SK-N-SH (cell line): ENCODE measurements around the gene ACO1. TPM values are rescaled to one million over a fixed set of nuclear protein-coding genes. Genes with fewer than 3 reads are reported as not detected.

Experiments
- CTCF ChIA-PET: fragments of 300-600, 350-600 bp; formaldehyde crosslinking; extraction: SDS; loops from one replicate; lab custom pipeline; 2021; lab: Yijun Ruan, JAX
- POLR2A ChIA-PET: fragments of 350-600 bp; sonication (Branson Sonifier 250); formaldehyde crosslinking; extraction: SDS; loops from one replicate; lab custom pipeline; 2020; ENCODE audit warnings: antibody characterized with exemption, inconsistent platforms; lab: Yijun Ruan, JAX
- DNase-seq: peaks from one replicate; pipeline ENCODE4 v3.0.0; 2012
- H2AFZ ChIP-seq: fragments of 200-600 bp; sonication (generic); 2 replicates; pipeline ENCODE4 v1.8.1; 2016; ENCODE audit warnings: antibody characterized with exemption, mild to moderate bottlenecking, low read depth
- H3F3A ChIP-seq: fragments of 200-600 bp; sonication (generic); replicated peaks from 2 replicates; pipeline ENCODE3; 2016; ENCODE audit warnings: antibody characterized with exemption, mild to moderate bottlenecking; ENCODE audit not compliant: insufficient read depth
- H3K27ac ChIP-seq, 2 experiments: fragments of 200-500 bp in 1 of 2; fragments of 200-600 bp in 1 of 2; sonication (Bioruptor generic) in 1 of 2; sonication (generic), shearing (Covaris generic) in 1 of 2; 2 replicates each; pipeline versions ENCODE4 v1.5.1 to v1.6.1; 2014 to 2016; ENCODE audit warnings: low read depth in 2 of 2, inconsistent platforms in 1 of 2, low read length in 1 of 2, mild to moderate bottlenecking in 1 of 2, mixed read lengths in 1 of 2
- H3K27me3 ChIP-seq: fragments of 200-600 bp; sonication (generic), shearing (Covaris generic); 2 replicates; pipeline ENCODE4 v1.6.1; 2016; ENCODE audit warnings: mixed run types; ENCODE audit not compliant: insufficient read depth
- H3K36me3 ChIP-seq, 2 experiments: fragments of 200-500 bp in 1 of 2; fragments of 200-600 bp in 1 of 2; sonication (Bioruptor generic) in 1 of 2; sonication (generic) in 1 of 2; replicated peaks in 1 of 2; 2 replicates each; pipeline versions ENCODE3 to v1.5.1; 2014 to 2016; ENCODE audit warnings: low read length in 1 of 2, mild to moderate bottlenecking in 1 of 2; ENCODE audit not compliant: insufficient read depth in 2 of 2, control insufficient read depth in 1 of 2
- H3K4me1 ChIP-seq, 2 experiments: fragments of 200-500 bp in 1 of 2; fragments of 200-600 bp in 1 of 2; sonication (Bioruptor generic) in 1 of 2; sonication (generic), shearing (Covaris generic) in 1 of 2; 2 replicates each; pipeline versions ENCODE4 v1.5.1 to v1.6.1; 2014 to 2016; ENCODE audit warnings: low read depth in 1 of 2, low read length in 1 of 2, mixed run types in 1 of 2; ENCODE audit not compliant: insufficient read depth in 2 of 2, control insufficient read depth in 1 of 2
- H3K4me2 ChIP-seq: fragments of 200-600 bp; sonication (generic), shearing (Covaris generic); 2 replicates; pipeline ENCODE4 v1.6.1; 2017; ENCODE audit warnings: mixed run types
- H3K4me3 ChIP-seq, 2 experiments: fragments of 200-500 bp in 1 of 2; fragments of 200-600 bp in 1 of 2; sonication (Bioruptor generic) in 1 of 2; sonication (generic), shearing (Covaris generic) in 1 of 2; 2 replicates each; pipeline versions ENCODE4 v1.5.1 to v1.8.1; 2014 to 2016; ENCODE audit warnings: low read depth in 2 of 2, inconsistent platforms in 1 of 2, low read length in 1 of 2, mild to moderate bottlenecking in 1 of 2, mixed read lengths in 1 of 2, moderate library complexity in 1 of 2
- H3K79me2 ChIP-seq: fragments of 200-600 bp; sonication (generic); 2 replicates; pipeline ENCODE4 v1.8.1; 2017; ENCODE audit warnings: mild to moderate bottlenecking; ENCODE audit not compliant: insufficient read depth
- H3K9ac ChIP-seq: fragments of 200-600 bp; sonication (generic); 2 replicates; pipeline ENCODE4 v1.6.1; 2017; ENCODE audit warnings: mixed run types
- H3K9me2 ChIP-seq: fragments of 200-600 bp; sonication (generic); 2 replicates; pipeline ENCODE4 v1.6.1; 2017; ENCODE audit warnings: mixed run types
- H3K9me3 ChIP-seq: fragments of 200-600 bp; sonication (generic); 2 replicates; pipeline ENCODE4 v1.6.1; 2017; ENCODE audit warnings: mixed run types, mild to moderate bottlenecking, moderate library complexity
- H4K20me1 ChIP-seq: fragments of 200-600 bp; sonication (generic); 2 replicates; pipeline ENCODE4 v1.6.1; 2017; ENCODE audit warnings: mild to moderate bottlenecking, mixed run types; ENCODE audit not compliant: insufficient read depth
- CHD2 ChIP-seq: fragments of 150-350 bp; IDR thresholded peaks from 2 replicates; pipeline ENCODE4 v1.6.1; 2018; ENCODE audit warnings: low read length; ENCODE audit not compliant: partially characterized antibody
- ELF1 ChIP-seq: IDR thresholded peaks from 2 replicates; pipeline ENCODE4 v1.4.0; 2012
- EP300 ChIP-seq, 2 experiments: IDR thresholded peaks; 2 replicates each; pipeline versions ENCODE4 v1.4.0 to v1.6.1; 2012; ENCODE audit warnings: borderline replicate concordance in 1 of 2, low read depth in 1 of 2, low read length in 1 of 2
- FOSL2 ChIP-seq: IDR thresholded peaks from 2 replicates; pipeline ENCODE4 v1.4.0; 2012; ENCODE audit warnings: low read depth, mild to moderate bottlenecking, moderate library complexity, borderline replicate concordance
- GATA2 ChIP-seq: sonication (generic); formaldehyde crosslinking; IDR thresholded peaks from 2 replicates; pipeline ENCODE4 v1.5.0; 2020; ENCODE audit warnings: mild to moderate bottlenecking, missing genetic modification reagents
- MAX ChIP-seq: IDR thresholded peaks from 2 replicates; pipeline ENCODE4 v1.4.0; 2012; ENCODE audit warnings: low read depth
- MEF2A ChIP-seq: IDR thresholded peaks from 2 replicates; pipeline ENCODE4 v1.4.0; 2012; ENCODE audit warnings: low read depth, borderline replicate concordance
- MXI1 ChIP-seq: IDR thresholded peaks from 2 replicates; pipeline ENCODE4 v1.6.1; 2012; ENCODE audit warnings: mild to moderate bottlenecking, low read depth, low read length, improper control_type of control experiment
- NFIC ChIP-seq: IDR thresholded peaks from 2 replicates; pipeline ENCODE4 v1.4.0; 2012; ENCODE audit warnings: borderline replicate concordance
- RCOR1 ChIP-seq: fragments of 150-350 bp; IDR thresholded peaks from 2 replicates; pipeline ENCODE4 v1.6.1; 2017; ENCODE audit warnings: antibody characterized with exemption, low read length
- REST ChIP-seq: IDR thresholded peaks from 2 replicates; pipeline ENCODE4 v1.6.1; 2012; ENCODE audit warnings: mild to moderate bottlenecking, low read depth, low read length, moderate library complexity
- RFX5 ChIP-seq: IDR thresholded peaks from 2 replicates; pipeline ENCODE4 v1.6.1; 2012; ENCODE audit warnings: mild to moderate bottlenecking, improper control_type of control experiment, low read length
- SIN3A ChIP-seq: IDR thresholded peaks from 2 replicates; pipeline ENCODE4 v1.6.1; 2012; ENCODE audit warnings: low read depth, mild to moderate bottlenecking, low read length, moderate library complexity, borderline replicate concordance
- SMC3 ChIP-seq: IDR thresholded peaks from 2 replicates; pipeline ENCODE4 v1.6.1; 2012; ENCODE audit warnings: low read depth, low read length, improper control_type of control experiment
- TAF1 ChIP-seq: IDR thresholded peaks from 2 replicates; pipeline ENCODE4 v1.6.1; 2012; ENCODE audit warnings: low read depth, mild to moderate bottlenecking, low read length, moderate library complexity, borderline replicate concordance
- USF2 ChIP-seq: fragments of 150-350 bp; IDR thresholded peaks from 2 replicates; pipeline ENCODE4 v1.6.1; 2017; ENCODE audit warnings: antibody characterized with exemption, low read length, low read depth, borderline replicate concordance
- YY1 ChIP-seq: IDR thresholded peaks from 2 replicates; pipeline ENCODE4 v1.4.0; 2012; ENCODE audit warnings: low read depth, mild to moderate bottlenecking
- WGBS: methylation state at CpG from one replicate; pipeline ENCODE4 v1.1.6; 2017; ENCODE audit warnings: low lambda C conversion rate; 5-methylcytosine and 5-hydroxymethylcytosine counted together
- polyA plus RNA-seq, 3 experiments: library from polyadenylated mRNA; depleted of rRNA; stranded (reverse); fragments of >200 nt; gene quantifications; 2 replicates each; pipeline ENCODE4 v1.2.3, GENCODE V29; 2012
- TF ChIP-seq, protein P1 (sequence below): IDR thresholded peaks from 2 replicates; pipeline ENCODE4 v1.4.0; 2012; ENCODE audit warnings: low read depth, borderline replicate concordance

The ACO1 gene
- polyA plus RNA-seq, 1 of the 3 experiments (the other 2 are of a cell fraction) = 25.4 TPM

DNA sequence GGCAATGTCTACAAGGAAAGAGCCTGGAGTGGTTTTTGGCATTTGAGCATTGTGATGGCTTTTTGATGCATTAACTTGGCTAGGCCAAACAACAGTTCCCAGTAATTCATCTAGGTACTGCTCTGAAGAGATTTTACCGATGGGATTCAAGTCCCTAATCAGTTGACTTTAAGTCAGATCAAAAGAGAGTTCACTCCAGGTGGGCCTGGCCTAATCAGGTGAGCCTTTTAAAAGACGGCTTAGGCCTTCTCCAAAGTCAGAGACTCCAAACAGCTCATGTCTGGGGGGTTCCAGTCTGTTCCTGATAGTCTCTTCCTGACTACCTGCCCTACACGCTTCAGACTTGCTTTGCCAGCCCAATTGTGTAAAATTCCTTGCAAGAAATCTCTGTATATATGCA lies 87.9 kb downstream of the ACO1 start:
- DNase-seq = no peak
- Histone ChIP-seq H4K20me1 (no peaks in the 10 kb centered on the region), H3K9me3 (no peaks in the 10 kb centered on the region), H3K4me3 (no peak overlapping the region), H3K27me3 (no peaks in the 10 kb centered on the region), H3K4me2 (no peak overlapping the region), H3K9me2 (no peaks in the 10 kb centered on the region), H3K27ac (no peak overlapping the region), H3K4me1 (no peaks in the 10 kb centered on the region), H3K9ac (no peak overlapping the region), H3F3A (no peaks in the 10 kb centered on the region), H3K79me2 (no peaks in the 10 kb centered on the region), H3K36me3 (peaks cover 6 to 20% of the 10 kb centered on the region in 2 experiments), H2AFZ (no peak overlapping the region)
- POLR2A ChIA-PET = no interaction called here
- no peak for TF ChIP-seq FOSL2
- no peak for TF ChIP-seq USF2
- no peak for TF ChIP-seq EP300 (IDR thresholded peaks at IDR 0.05; ENCODE audit: borderline replicate concordance in 1 of 2, low read depth in 1 of 2, low read length in 1 of 2)
- TF ChIP-seq RCOR1 = no peak
- TF ChIP-seq TAF1 = no peak
- no peak for TF ChIP-seq ELF1
- TF ChIP-seq MAX = no peak
- TF ChIP-seq, protein P1, sequence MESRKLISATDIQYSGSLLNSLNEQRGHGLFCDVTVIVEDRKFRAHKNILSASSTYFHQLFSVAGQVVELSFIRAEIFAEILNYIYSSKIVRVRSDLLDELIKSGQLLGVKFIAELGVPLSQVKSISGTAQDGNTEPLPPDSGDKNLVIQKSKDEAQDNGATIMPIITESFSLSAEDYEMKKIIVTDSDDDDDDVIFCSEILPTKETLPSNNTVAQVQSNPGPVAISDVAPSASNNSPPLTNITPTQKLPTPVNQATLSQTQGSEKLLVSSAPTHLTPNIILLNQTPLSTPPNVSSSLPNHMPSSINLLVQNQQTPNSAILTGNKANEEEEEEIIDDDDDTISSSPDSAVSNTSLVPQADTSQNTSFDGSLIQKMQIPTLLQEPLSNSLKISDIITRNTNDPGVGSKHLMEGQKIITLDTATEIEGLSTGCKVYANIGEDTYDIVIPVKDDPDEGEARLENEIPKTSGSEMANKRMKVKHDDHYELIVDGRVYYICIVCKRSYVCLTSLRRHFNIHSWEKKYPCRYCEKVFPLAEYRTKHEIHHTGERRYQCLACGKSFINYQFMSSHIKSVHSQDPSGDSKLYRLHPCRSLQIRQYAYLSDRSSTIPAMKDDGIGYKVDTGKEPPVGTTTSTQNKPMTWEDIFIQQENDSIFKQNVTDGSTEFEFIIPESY = no peak
- TF ChIP-seq YY1 = no peak
- TF ChIP-seq CHD2 = no peak
- no peak for TF ChIP-seq NFIC
- TF ChIP-seq RFX5 = no peak
- TF ChIP-seq SIN3A = no peak
- TF ChIP-seq REST = no peak
- TF ChIP-seq MEF2A = no peak
- TF ChIP-seq SMC3 = no peak
- TF ChIP-seq MXI1 = no peak
- TF ChIP-seq GATA2 (CRISPR knock-in tag) = no peak
- CTCF ChIA-PET = interaction anchor here (1.2 kb wide), 1 partner anchor 94 kb away, joined by 3 read pairs; no protein-coding TSS in a partner anchor
- WGBS = 98% methylated on average over 3 of the region's 3 CpGs
